ENCODE measurements around the gene RC3H2. TPM values are rescaled to one million over a fixed set of nuclear protein-coding genes. Genes with fewer than 3 reads are reported as not detected.

Gene RC3H2
- total and polyA plus RNA-seq, 10 of the 15 experiments (the other 5 are each of a cell fraction or from before 2014, with no cell fraction given) = 7.2 to 25.5 (median 16.1) TPM

DNA sequence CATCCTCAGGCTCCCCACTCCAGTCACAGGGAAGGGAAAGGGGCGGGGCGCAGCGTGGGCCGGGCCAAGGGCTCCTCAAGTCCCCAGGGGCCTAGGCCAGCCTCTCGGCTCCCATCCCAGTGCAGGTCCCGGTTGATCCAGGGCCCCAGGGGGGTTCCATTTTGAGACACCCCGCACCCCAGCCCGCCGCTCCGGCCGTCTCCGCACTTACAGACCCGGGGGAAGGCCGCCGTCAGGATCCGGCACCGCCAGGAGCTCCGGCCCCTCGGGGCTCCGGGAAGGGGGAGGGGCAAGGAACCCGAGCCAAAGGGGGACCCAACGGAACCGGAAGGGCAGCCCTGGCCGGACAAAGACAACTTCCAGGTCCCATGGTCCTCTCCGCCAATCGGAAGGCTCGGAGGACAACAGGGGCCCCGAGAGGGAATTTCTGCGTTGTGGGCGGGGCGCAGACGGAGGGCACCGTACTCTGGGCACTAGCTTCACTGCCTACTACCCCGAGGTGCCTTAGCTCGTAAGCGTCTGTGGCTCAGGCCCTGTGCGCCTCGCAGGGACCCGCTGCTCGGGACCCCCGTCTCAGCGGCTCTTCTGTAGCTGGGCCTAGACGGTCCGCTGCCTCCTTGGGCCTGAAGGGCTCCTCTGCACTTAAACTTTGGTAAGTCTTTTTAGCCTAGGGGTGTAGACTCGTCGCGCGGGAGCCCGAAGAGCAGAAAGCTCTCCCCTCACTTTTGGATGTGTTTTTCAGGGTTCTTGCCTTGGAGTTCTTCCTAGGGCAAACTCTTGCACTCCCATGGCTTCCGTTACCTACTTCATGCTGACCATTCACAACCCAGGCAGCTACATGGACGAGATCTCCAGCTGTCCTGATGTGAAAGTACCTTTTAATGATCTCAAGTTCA, 26.3 kb upstream of the RC3H2 start, which contains the start of gene ZBTB26 (continued):
- TF ChIP-seq STAT3 (IDR thresholded peaks at IDR 0.05; ENCODE audit: low read depth, low read length) (no peak), HCFC1 (IDR thresholded peaks at IDR 0.05; ENCODE audit: low read length) (peak; percentile 62), EED (IDR thresholded peaks at IDR 0.05; ENCODE audit: low read depth) (no peak), STAT1 (conservative IDR thresholded peaks at IDR 0.05) (peak; percentile 70; the same call in 1 of the 2 replicates), PRDM15 (CRISPR knock-in tag; IDR thresholded peaks at IDR 0.05) (no peak), ZBTB4 (CRISPR knock-in tag; IDR thresholded peaks at IDR 0.05) (no peak), BHLHE40 (IDR thresholded peaks at IDR 0.05; ENCODE audit: borderline replicate concordance in 1 of 2, low read depth in 2 of 2, low read length in 1 of 2) (no peak; a peak in 1 of 4 replicates), SPI1 (IDR thresholded peaks at IDR 0.05; ENCODE audit: borderline replicate concordance, insufficient read depth, low read depth, low read length) (no peak), KDM1A (IDR thresholded peaks at IDR 0.05; ENCODE audit: borderline replicate concordance) (no peak), SKIL (IDR thresholded peaks at IDR 0.05; ENCODE audit: low read depth, poor library complexity, severe bottlenecking) (no peak), NBN (IDR thresholded peaks at IDR 0.05) (peak; percentile 73), TAF1 (IDR thresholded peaks at IDR 0.05; ENCODE audit: borderline replicate concordance, low read depth, low read length) (peak; percentile 70), SRF (IDR thresholded peaks at IDR 0.05; ENCODE audit: low read depth in 2 of 2, low read length in 2 of 2) (peak; percentile 57 to 61; a peak in 2 of 4 replicates), BACH1 (IDR thresholded peaks at IDR 0.05; ENCODE audit: borderline replicate concordance) (no peak), JUND (IDR thresholded peaks at IDR 0.05; ENCODE audit: low read depth, low read length) (no peak)
- TF ChIP-seq, protein P1, sequence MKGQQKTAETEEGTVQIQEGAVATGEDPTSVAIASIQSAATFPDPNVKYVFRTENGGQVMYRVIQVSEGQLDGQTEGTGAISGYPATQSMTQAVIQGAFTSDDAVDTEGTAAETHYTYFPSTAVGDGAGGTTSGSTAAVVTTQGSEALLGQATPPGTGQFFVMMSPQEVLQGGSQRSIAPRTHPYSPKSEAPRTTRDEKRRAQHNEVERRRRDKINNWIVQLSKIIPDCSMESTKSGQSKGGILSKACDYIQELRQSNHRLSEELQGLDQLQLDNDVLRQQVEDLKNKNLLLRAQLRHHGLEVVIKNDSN (IDR thresholded peaks at IDR 0.05; ENCODE audit: borderline replicate concordance, extremely low read length, insufficient read depth, low read depth, low read length) = peak; percentile 69
- TF ChIP-seq, protein P2, sequence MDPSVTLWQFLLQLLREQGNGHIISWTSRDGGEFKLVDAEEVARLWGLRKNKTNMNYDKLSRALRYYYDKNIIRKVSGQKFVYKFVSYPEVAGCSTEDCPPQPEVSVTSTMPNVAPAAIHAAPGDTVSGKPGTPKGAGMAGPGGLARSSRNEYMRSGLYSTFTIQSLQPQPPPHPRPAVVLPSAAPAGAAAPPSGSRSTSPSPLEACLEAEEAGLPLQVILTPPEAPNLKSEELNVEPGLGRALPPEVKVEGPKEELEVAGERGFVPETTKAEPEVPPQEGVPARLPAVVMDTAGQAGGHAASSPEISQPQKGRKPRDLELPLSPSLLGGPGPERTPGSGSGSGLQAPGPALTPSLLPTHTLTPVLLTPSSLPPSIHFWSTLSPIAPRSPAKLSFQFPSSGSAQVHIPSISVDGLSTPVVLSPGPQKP (IDR thresholded peaks at IDR 0.05; ENCODE audit: low read depth, low read length) = peak; percentile 75
